ENCODE data around the gene RHBDL2. TPM values are rescaled to one million over a fixed set of nuclear protein-coding genes. Genes with fewer than 3 reads are reported as not detected.

The RHBDL2 gene
- total and polyA plus RNA-seq, 2 of the 13 experiments (the other 11 are each of a cell fraction or from before 2014, with no cell fraction given): 3.3 to 5.4 TPM

- TF ChIP-seq SRSF9 (IDR thresholded peaks at IDR 0.05; ENCODE audit: borderline replicate concordance, insufficient read depth, low read depth, low read length, poor library complexity, severe bottlenecking): no peak
- no peak for TF ChIP-seq HOXD1 (CRISPR knock-in tag; IDR thresholded peaks at IDR 0.05)
- no peak for TF ChIP-seq ZFP82 (CRISPR knock-in tag; IDR thresholded peaks at IDR 0.05; ENCODE audit: borderline replicate concordance)
- no peak for TF ChIP-seq SRSF4 (IDR thresholded peaks at IDR 0.05; ENCODE audit: low read depth, low read length, poor library complexity, severe bottlenecking)
- TF ChIP-seq PHF21A (CRISPR knock-in tag; IDR thresholded peaks at IDR 0.05): peak; percentile 34; the same call in 1 of the 2 replicates
- TF ChIP-seq ZNF354B (CRISPR knock-in tag; IDR thresholded peaks at IDR 0.05): no peak
- TF ChIP-seq FOXO1 (CRISPR knock-in tag; IDR thresholded peaks at IDR 0.05): no peak; the same call in 1 of the 2 replicates
- no peak for TF ChIP-seq ZHX2 (IDR thresholded peaks at IDR 0.05; ENCODE audit: low read depth)
- peak; percentile 44; the same call in 1 of the 2 replicates for TF ChIP-seq ZHX2 (CRISPR knock-in tag; IDR thresholded peaks at IDR 0.05; ENCODE audit: borderline replicate concordance)
- TF ChIP-seq ESRRA (CRISPR knock-in tag; IDR thresholded peaks at IDR 0.05; ENCODE audit: low read depth): 0 out of 2 replicates have a peak, but pooled peaks have one; percentile 20
- no peak for TF ChIP-seq PCBP2 (optimal IDR thresholded peaks at IDR 0.05; ENCODE audit: low read depth, low read length, poor library complexity, severe bottlenecking)
- TF ChIP-seq RORA (CRISPR knock-in tag; IDR thresholded peaks at IDR 0.05): no peak
- peak; percentile 74 for TF ChIP-seq TBX2 (CRISPR knock-in tag; IDR thresholded peaks at IDR 0.05; ENCODE audit: borderline replicate concordance)
- no peak for TF ChIP-seq SMARCC2 (IDR thresholded peaks at IDR 0.05)
- no peak; the same call in 1 of the 2 replicates for TF ChIP-seq ETV6 (CRISPR knock-in tag; conservative IDR thresholded peaks at IDR 0.05)
- TF ChIP-seq IRF1 (CRISPR knock-in tag; IDR thresholded peaks at IDR 0.05; ENCODE audit: low read depth): no peak
- TF ChIP-seq ZIK1 (CRISPR knock-in tag; IDR thresholded peaks at IDR 0.05; ENCODE audit: borderline replicate concordance, low read depth): no peak
- peak; percentile 90 for TF ChIP-seq RFX3 (CRISPR knock-in tag; IDR thresholded peaks at IDR 0.05)
- no peak for TF ChIP-seq ZFP1 (CRISPR knock-in tag; IDR thresholded peaks at IDR 0.05)
- no peak for TF ChIP-seq CCAR2 (optimal IDR thresholded peaks at IDR 0.05; ENCODE audit: low read depth, low read length)
- no peak for TF ChIP-seq JARID2 (CRISPR knock-in tag; IDR thresholded peaks at IDR 0.05; ENCODE audit: insufficient replicate concordance)
- TF ChIP-seq ZNF17 (CRISPR knock-in tag; IDR thresholded peaks at IDR 0.05): no peak
- no peak for TF ChIP-seq NFKBIZ (CRISPR knock-in tag; IDR thresholded peaks at IDR 0.05)
- no peak for TF ChIP-seq SATB2 (CRISPR knock-in tag; IDR thresholded peaks at IDR 0.05)
These were observed 68.3 kb downstream of the RHBDL2 start, which contains the start of gene MYCBP (continued) for GRCh38 chr1:38873027-38873969.
